Measurements from ENCODE around the gene SMG6.
"Not testable (repeated sequence)": the region's sequence is repeated elsewhere in the genome, so short reads cannot be mapped to it uniquely, and the experiment has no call there.

The SMG6 gene

GRCh38 chr17:2266865-2267228, 36.7 kb downstream of the SMG6 start (continued):
- TF ChIP-seq ZC3H10 (CRISPR knock-in tag; IDR thresholded peaks at IDR 0.05): no peak

GRCh38 chr17:2266045-2266864, 37.3 kb downstream of the SMG6 start:
- no peak for ATAC-seq
- TF ChIP-seq ZC3H10 (CRISPR knock-in tag; IDR thresholded peaks at IDR 0.05): no peak
- no peak for TF ChIP-seq TCF4 (CRISPR knock-in tag; IDR thresholded peaks at IDR 0.05; ENCODE audit: borderline replicate concordance)
- no peak for TF ChIP-seq ZFP3 (CRISPR knock-in tag; IDR thresholded peaks at IDR 0.05)
- TF ChIP-seq ISL1 (CRISPR knock-in tag; IDR thresholded peaks at IDR 0.05): no peak
- no peak for TF ChIP-seq CSRNP3 (CRISPR knock-in tag; IDR thresholded peaks at IDR 0.05)
- no peak for TF ChIP-seq OSR1 (CRISPR knock-in tag; IDR thresholded peaks at IDR 0.05)
- no peak for TF ChIP-seq SNAI2 (CRISPR knock-in tag; IDR thresholded peaks at IDR 0.05)
- no peak for TF ChIP-seq ESRRG (CRISPR knock-in tag; IDR thresholded peaks at IDR 0.05)
- no peak for TF ChIP-seq BACH2 (CRISPR knock-in tag; IDR thresholded peaks at IDR 0.05; ENCODE audit: borderline replicate concordance)
- TF ChIP-seq PATZ1 (CRISPR knock-in tag; IDR thresholded peaks at IDR 0.05; ENCODE audit: borderline replicate concordance): no peak
- no peak for TF ChIP-seq CREB5 (CRISPR knock-in tag; IDR thresholded peaks at IDR 0.05; ENCODE audit: low read depth)
- no peak for TF ChIP-seq PPARA (CRISPR knock-in tag; IDR thresholded peaks at IDR 0.05; ENCODE audit: borderline replicate concordance)
- no peak for TF ChIP-seq GLIS3 (CRISPR knock-in tag; IDR thresholded peaks at IDR 0.05)
- no peak for TF ChIP-seq CSDC2 (CRISPR knock-in tag; IDR thresholded peaks at IDR 0.05)
- TF ChIP-seq TSHZ2 (CRISPR knock-in tag; IDR thresholded peaks at IDR 0.05): no peak
- no peak for TF ChIP-seq ZNF70 (CRISPR knock-in tag; IDR thresholded peaks at IDR 0.05)

GRCh38 chr17:2265166-2265565, 38.4 kb downstream of the SMG6 start:
- ATAC-seq: not testable (repeated sequence)

- TF ChIP-seq GLIS3 (CRISPR knock-in tag; IDR thresholded peaks at IDR 0.05) (no peak), ISL1 (CRISPR knock-in tag; IDR thresholded peaks at IDR 0.05) (0 out of 2 replicates have a peak, but pooled peaks have one; percentile 16)
- ATAC-seq: peak; percentile 43
Observed at GRCh38 chr17:2264067-2264860, 39.3 kb downstream of the SMG6 start.
